ENCODE results near the gene PIK3R5. TPM values are rescaled to one million over a fixed set of nuclear protein-coding genes. Genes with fewer than 3 reads are reported as not detected.

The PIK3R5 gene
- total RNA-seq, 1 experiment from 2014 or later = 2.5 TPM

- intact Hi-C loops (cut with micrococcal nuclease) = no loop called here
These were observed 82.2 kb downstream of the PIK3R5 start for GRCh38 chr17:8883353-8883752.

More at GRCh38 chr17:8883353-8883752, 82.2 kb downstream of the PIK3R5 start:
- Histone ChIP-seq H3K4me2 (ENCODE audit: low read length) (no peak overlapping the region), H3K9me3 (ENCODE audit: control insufficient read depth in 1 of 2, insufficient read depth in 1 of 2, low read depth in 1 of 2, low read length in 2 of 2) (no peaks in the 10 kb centered on the region), H3K4me3 (replicated peaks in 1 of 2; ENCODE audit: low read depth in 1 of 2, low read length in 2 of 2) (no peak overlapping the region), H3K27me3 (ENCODE audit: insufficient read depth, low read length) (0 out of 2 replicates have a peak, but pooled peaks cover under 1% of the 10 kb centered on the region), H3K9ac (ENCODE audit: low read length) (no peak overlapping the region), H3K27ac (ENCODE audit: low read depth, low read length) (no peak overlapping the region), H3K4me1 (ENCODE audit: control insufficient read depth in 1 of 2, insufficient read depth in 2 of 2, low read length in 2 of 2) (peaks cover 0 to 20% of the 10 kb centered on the region in 2 experiments; a peak in 2 of 4 replicates), H4K20me1 (ENCODE audit: insufficient read depth) (no peaks in the 10 kb centered on the region), H3K79me2 (ENCODE audit: insufficient read depth, low read length) (no peaks in the 10 kb centered on the region), H2AFZ (ENCODE audit: low read depth, low read length, poor library complexity, severe bottlenecking) (no peak overlapping the region), H3K36me3 (ENCODE audit: control insufficient read depth in 1 of 2, insufficient read depth in 2 of 2, low read length in 2 of 2) (no peaks in the 10 kb centered on the region), H3K9me2 (ENCODE audit: insufficient read depth) (no peaks in the 10 kb centered on the region)
- ChIA-PET POLR2A (no interaction called here), CTCF (no interaction called here), RAD21 (ENCODE audit: low non-redundant PET in 1 of 2, low total read pairs in 2 of 2, uncharacterized antibody in 2 of 2, unreplicated experiment in 2 of 2) (no interaction called here)
- DNase-seq (ENCODE audit: low read depth, low spot score) (no peak), ATAC-seq (no peak)
- TF ChIP-seq, protein P1, sequence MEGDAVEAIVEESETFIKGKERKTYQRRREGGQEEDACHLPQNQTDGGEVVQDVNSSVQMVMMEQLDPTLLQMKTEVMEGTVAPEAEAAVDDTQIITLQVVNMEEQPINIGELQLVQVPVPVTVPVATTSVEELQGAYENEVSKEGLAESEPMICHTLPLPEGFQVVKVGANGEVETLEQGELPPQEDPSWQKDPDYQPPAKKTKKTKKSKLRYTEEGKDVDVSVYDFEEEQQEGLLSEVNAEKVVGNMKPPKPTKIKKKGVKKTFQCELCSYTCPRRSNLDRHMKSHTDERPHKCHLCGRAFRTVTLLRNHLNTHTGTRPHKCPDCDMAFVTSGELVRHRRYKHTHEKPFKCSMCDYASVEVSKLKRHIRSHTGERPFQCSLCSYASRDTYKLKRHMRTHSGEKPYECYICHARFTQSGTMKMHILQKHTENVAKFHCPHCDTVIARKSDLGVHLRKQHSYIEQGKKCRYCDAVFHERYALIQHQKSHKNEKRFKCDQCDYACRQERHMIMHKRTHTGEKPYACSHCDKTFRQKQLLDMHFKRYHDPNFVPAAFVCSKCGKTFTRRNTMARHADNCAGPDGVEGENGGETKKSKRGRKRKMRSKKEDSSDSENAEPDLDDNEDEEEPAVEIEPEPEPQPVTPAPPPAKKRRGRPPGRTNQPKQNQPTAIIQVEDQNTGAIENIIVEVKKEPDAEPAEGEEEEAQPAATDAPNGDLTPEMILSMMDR (IDR thresholded peaks at IDR 0.05 in 2 of 3, conservative IDR thresholded peaks at IDR 0.05 in 1 of 3; ENCODE audit: borderline replicate concordance in 1 of 3, insufficient read depth in 1 of 3, low read depth in 2 of 3, low read length in 2 of 3) = no peak
- no peak for TF ChIP-seq REST (IDR thresholded peaks at IDR 0.05; ENCODE audit: low read depth)
- TF ChIP-seq POLR2A (IDR thresholded peaks at IDR 0.05; ENCODE audit: borderline replicate concordance, extremely low read depth, insufficient read depth, insufficient read length) = no peak
- TF ChIP-seq RAD21 (IDR thresholded peaks at IDR 0.05; ENCODE audit: low read depth) = no peak
- TF ChIP-seq EGR1 (IDR thresholded peaks at IDR 0.05; ENCODE audit: low read depth) = no peak
- TF ChIP-seq SRF (IDR thresholded peaks at IDR 0.05; ENCODE audit: low read depth) = no peak
- no peak for TF ChIP-seq SP1 (IDR thresholded peaks at IDR 0.05; ENCODE audit: low read depth)
- no peak for TF ChIP-seq EZH2 (IDR thresholded peaks at IDR 0.05)
- no TSS peak for BruUV-seq (replicated peaks)

Data from HCT116 (cell line).